NT2/D1 (cell line): ENCODE results near the gene PLPP6.
A peak's percentile ranks its signal among the peaks of the same experiment; 100 is the strongest.

Experiments
- DNase-seq: peaks from one replicate; pipeline ENCODE4 v3.0.0-alpha.2; 2011; ENCODE audit warnings: low read depth, low spot score
- H3K27me3 ChIP-seq: 2 replicates; pipeline ENCODE4 v1.6.0; 2011; ENCODE audit warnings: mild to moderate bottlenecking; ENCODE audit not compliant: insufficient read length, insufficient read depth
- H3K36me3 ChIP-seq: 2 replicates; pipeline ENCODE4 v1.6.1; 2011; ENCODE audit warnings: mild to moderate bottlenecking, low read length, mixed read lengths; ENCODE audit not compliant: insufficient read depth, insufficient read length
- H3K4me1 ChIP-seq: 2 replicates; pipeline ENCODE4 v1.5.1; 2011; ENCODE audit not compliant: insufficient read depth, insufficient read length
- H3K4me3 ChIP-seq: 2 replicates; pipeline ENCODE4 v1.5.1; 2011; ENCODE audit warnings: low read depth; ENCODE audit not compliant: insufficient read length
- H3K9ac ChIP-seq: 2 replicates; pipeline ENCODE4 v1.6.0; 2011; ENCODE audit warnings: low read depth; ENCODE audit not compliant: insufficient read length
- H3K9me3 ChIP-seq: 2 replicates; pipeline ENCODE4 v1.5.1; 2011; ENCODE audit warnings: mild to moderate bottlenecking, low read length; ENCODE audit not compliant: insufficient read depth
- SUZ12 ChIP-seq: IDR thresholded peaks from 2 replicates; pipeline ENCODE4 v1.6.1; 2011; ENCODE audit not compliant: insufficient read length, insufficient read depth; ENCODE audit errors: extremely low read depth
- YY1 ChIP-seq: IDR thresholded peaks from 2 replicates; pipeline ENCODE4 v1.6.1; 2011; ENCODE audit not compliant: insufficient read length, insufficient read depth
- ZNF274 ChIP-seq: IDR thresholded peaks from 2 replicates; pipeline ENCODE4 v1.6.1; 2011; ENCODE audit warnings: mild to moderate bottlenecking, low read depth, low read length

PLPP6 gene

DNA sequence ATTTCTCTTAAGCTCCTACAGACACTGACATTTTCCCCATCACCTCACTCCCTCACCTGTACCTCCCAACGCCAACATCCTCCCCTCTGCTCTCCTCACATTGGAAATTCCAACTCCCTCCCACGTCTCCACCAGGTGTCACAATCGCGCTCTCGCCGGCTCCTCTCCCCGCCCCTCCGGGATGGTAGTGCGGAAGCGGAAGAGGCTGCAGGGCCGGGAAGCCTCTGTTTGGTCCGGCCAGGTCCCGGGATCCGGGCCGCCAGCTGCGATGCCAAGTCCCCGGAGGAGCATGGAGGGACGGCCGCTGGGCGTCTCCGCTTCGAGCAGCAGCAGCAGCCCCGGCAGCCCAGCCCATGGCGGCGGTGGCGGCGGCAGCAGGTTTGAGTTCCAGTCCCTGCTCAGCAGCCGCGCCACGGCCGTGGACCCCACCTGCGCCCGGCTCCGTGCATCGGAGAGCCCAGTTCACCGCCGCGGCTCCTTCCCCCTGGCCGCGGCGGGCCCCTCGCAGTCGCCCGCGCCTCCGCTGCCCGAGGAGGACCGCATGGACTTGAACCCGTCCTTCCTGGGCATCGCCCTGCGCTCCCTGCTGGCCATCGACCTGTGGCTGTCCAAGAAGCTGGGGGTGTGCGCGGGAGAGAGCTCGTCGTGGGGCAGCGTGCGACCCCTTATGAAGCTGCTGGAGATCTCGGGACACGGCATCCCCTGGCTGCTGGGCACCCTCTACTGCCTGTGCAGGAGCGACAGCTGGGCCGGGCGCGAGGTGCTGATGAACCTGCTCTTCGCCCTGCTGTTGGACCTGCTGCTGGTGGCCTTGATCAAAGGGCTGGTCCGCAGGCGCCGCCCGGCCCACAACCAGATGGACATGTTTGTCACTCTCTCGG is at the start of gene PLPP6:
Gene PLPP6 (plus strand): TSS at position 187 of the 881 bp plus-strand sequence. CDS start 82 bp downstream, at position 269.
- H3K36me3 ChIP-seq = no peaks in the 10 kb centered on the region
- peaks cover 5% of the 10 kb centered on the region for H3K4me1 ChIP-seq
- DNase-seq = peak; percentile 90
- H3K9ac ChIP-seq = peak within 1 kb of the TSS; percentile 95
- no peaks in the 10 kb centered on the region for H3K9me3 ChIP-seq
- TF ChIP-seq SUZ12 = no peak
- TF ChIP-seq YY1 = no peak
- no peak for TF ChIP-seq ZNF274
- H3K27me3 ChIP-seq = peaks cover 6% of the 10 kb centered on the region
- peak within 1 kb of the TSS; percentile 91 for H3K4me3 ChIP-seq

DNA sequence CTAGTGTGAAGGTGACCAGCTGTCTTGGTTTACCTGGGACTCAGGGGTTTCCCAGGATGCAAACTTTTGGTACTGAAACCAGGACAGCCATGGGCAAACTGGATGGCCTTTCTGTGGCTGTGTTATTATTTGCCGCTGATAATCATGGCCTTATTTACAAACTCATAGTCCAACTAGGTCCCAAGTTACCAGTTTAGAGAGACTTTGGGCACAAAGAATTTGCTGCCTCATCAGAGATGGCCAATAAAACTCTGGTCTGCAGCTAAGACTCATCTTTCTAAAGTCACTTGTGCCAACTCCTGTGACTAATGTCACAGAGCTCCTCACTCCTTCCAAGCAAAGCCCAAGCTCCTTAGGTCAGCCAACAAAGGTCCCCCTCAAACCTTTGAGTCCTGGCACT is 47.5 kb upstream of the PLPP6 start:
- H3K9me3 ChIP-seq = no peaks in the 10 kb centered on the region
- no peaks in the 10 kb centered on the region for H3K27me3 ChIP-seq
- no peaks in the 10 kb centered on the region for H3K4me1 ChIP-seq
- H3K36me3 ChIP-seq = no peaks in the 10 kb centered on the region
- TF ChIP-seq ZNF274 (no peak), YY1 (no peak), SUZ12 (no peak)
- no peak overlapping the region for H3K4me3 ChIP-seq
- H3K9ac ChIP-seq = no peak overlapping the region
- no peak for DNase-seq

DNA sequence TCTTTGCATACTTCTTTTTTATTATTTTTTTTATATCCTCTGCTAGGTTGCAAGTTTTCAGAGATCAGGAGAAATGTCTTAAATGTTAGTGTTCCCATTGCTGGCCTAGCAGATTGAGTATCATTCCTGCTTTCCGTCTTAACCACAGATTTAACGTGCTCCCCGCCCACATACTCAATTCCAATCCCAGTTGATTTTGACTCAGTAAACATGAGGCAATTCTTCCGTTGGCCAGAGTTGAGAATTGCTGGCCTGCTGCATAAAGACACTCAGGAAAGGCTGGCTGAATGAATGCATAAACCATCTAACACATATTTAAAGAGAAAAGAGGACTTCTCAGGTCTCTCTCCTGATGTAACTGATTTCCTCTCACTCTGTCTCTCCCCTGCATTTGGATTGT is 46.8 kb upstream of the PLPP6 start:
- no peak overlapping the region for H3K4me3 ChIP-seq
- DNase-seq = no peak

DNA sequence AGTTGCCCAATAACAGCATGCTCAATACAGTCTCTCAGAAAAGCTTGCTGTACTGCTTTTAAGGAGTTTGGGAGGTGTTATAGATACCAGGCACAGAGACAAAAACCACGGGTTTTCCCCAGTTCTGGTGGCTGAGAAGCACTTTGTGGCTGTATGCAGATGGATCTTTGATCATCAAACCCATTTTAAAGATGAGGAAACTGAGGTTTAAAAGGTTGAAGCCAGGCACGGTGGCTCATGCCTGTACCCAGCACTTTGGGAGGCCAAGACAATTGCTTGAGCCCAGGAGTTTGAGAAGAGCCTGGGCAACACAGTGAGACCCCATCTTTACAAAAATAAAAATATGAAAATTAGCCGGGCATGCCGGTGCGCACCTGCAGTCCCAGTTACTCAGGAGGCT is 46.3 kb upstream of the PLPP6 start:
- Histone ChIP-seq H3K9me3 (no peaks in the 10 kb centered on the region), H3K27me3 (no peaks in the 10 kb centered on the region), H3K4me3 (no peak overlapping the region), H3K9ac (no peak overlapping the region), H3K36me3 (no peaks in the 10 kb centered on the region), H3K4me1 (peaks cover 3% of the 10 kb centered on the region)
- TF ChIP-seq SUZ12 = no peak
- no peak for TF ChIP-seq ZNF274
- TF ChIP-seq YY1 = no peak
- DNase-seq = no peak

More for the DNA sequence above, 46.8 kb upstream of the PLPP6 start:
- Histone ChIP-seq H3K36me3 (no peaks in the 10 kb centered on the region), H3K9me3 (no peaks in the 10 kb centered on the region), H3K4me1 (peaks cover 3% of the 10 kb centered on the region), H3K27me3 (no peaks in the 10 kb centered on the region), H3K9ac (no peak overlapping the region)
- TF ChIP-seq SUZ12 = no peak
- no peak for TF ChIP-seq YY1
- TF ChIP-seq ZNF274 = no peak

DNA sequence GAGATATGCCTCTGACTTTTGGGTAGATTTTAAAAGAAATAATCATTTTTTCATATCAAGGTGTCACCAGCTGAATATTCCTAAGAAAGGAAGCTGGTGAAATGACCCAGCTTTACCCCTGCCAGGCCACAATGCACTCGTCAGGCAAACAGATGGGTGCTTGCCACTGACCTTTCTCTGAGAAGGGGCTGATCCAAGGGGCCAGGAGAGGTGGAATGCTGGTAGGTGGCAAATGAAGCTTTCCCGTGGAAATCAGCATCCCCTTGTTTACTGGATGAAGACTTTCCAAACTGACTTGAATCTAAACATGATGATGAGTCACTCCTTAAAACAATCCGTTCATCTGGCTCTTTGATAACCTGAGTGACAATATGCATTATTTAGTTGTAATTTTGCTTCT is 44.3 kb upstream of the PLPP6 start:
- Histone ChIP-seq H3K4me1 (peaks cover 3% of the 10 kb centered on the region), H3K27me3 (no peaks in the 10 kb centered on the region), H3K4me3 (no peak overlapping the region), H3K9ac (no peak overlapping the region), H3K9me3 (no peaks in the 10 kb centered on the region), H3K36me3 (no peaks in the 10 kb centered on the region)
- no peak for DNase-seq
- TF ChIP-seq SUZ12 (no peak), ZNF274 (no peak)

DNA sequence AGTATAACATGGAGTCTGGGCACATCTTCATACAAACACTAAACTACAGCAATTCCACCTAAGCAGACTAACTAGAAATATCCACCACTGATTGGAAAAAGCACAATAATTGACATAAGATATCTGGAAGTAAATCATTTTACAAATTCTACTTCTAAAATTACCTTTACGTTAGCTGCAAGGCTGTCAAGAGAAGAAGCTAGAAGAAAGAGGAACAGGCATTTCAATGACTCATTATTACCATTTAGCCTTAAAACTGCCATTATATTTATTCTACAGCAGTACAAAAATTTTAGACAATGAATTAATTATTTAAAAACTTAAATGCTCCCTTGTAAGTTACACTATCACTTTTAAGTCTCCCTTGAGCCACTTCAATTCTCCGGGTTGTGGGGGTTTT is 43.4 kb upstream of the PLPP6 start:
- Histone ChIP-seq H3K9ac (no peak overlapping the region), H3K27me3 (no peaks in the 10 kb centered on the region), H3K4me3 (no peak overlapping the region), H3K4me1 (peaks cover 3% of the 10 kb centered on the region), H3K36me3 (no peaks in the 10 kb centered on the region), H3K9me3 (no peaks in the 10 kb centered on the region)
- no peak for DNase-seq
- TF ChIP-seq SUZ12 (no peak), ZNF274 (no peak), YY1 (no peak)

DNA sequence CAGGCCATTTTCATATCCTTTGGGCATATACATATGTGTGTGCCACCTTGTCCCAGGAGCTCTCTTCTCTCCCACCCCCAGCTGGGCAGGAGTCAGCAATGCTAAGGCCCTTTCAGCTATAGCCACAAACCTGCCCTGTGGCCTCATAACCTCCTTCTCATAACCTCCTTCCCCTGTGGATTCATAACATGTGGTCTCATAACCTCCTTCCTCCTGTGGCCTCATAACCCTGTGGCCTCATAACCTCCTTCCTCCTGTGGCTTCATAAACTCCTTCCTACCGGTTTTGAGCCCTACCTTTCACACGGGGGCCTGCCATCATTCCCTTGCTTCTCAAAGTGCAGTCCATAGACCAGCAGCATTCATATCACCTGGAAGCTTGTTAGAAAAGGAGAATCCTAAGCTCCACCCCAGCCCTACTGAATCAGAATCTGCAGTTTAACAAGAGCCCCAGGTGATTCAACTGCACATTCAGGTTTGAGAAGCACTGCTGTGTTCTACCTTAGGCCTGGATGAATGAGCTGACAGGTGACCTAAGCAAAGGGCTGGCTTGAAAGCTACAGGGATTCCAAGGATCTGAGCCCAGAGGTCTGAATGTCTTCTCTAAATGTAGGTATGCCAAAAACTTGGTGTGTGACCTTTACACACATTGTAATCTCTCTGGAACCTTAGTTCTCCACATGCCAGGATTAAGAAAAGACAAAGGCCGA is 41.9 kb upstream of the PLPP6 start:
- no peak for DNase-seq
- peaks cover 3% of the 10 kb centered on the region for H3K4me1 ChIP-seq
- no peaks in the 10 kb centered on the region for H3K27me3 ChIP-seq
- TF ChIP-seq YY1 (no peak), ZNF274 (no peak), SUZ12 (no peak)
- no peak overlapping the region for H3K9ac ChIP-seq
- no peak overlapping the region for H3K4me3 ChIP-seq
- H3K36me3 ChIP-seq = no peaks in the 10 kb centered on the region
- H3K9me3 ChIP-seq = no peaks in the 10 kb centered on the region
